OCI-LY7 (cell line): ENCODE results near the gene GLTP. TPM values are rescaled to one million over a fixed set of nuclear protein-coding genes. Genes with fewer than 3 reads are reported as not detected.

Experiments used
- BruUV-seq: library from RNA; stranded (reverse); fragments of 400-500 nt; replicated peaks from 2 replicates; lab custom pipeline; 2021; lab: Mats Ljungman, UMichigan
- CTCF ChIA-PET: fragments of 300-600 bp; sonication (Branson Sonifier 250); formaldehyde crosslinking; loops from one replicate; lab custom pipeline; 2022; ENCODE audit warnings: antibody characterized with exemption; ENCODE audit not compliant: unreplicated experiment; lab: Charles Lee
- POLR2A ChIA-PET: fragments of 300-600 bp; sonication (Branson Sonifier 250); formaldehyde crosslinking; loops from one replicate; lab custom pipeline; 2022; ENCODE audit warnings: antibody characterized with exemption; lab: Charles Lee
- DNase-seq: peaks from one replicate; pipeline ENCODE4 v3.0.0-alpha.2; 2015; ENCODE audit warnings: low spot score
- H2AFZ ChIP-seq: fragments of 200-600 bp; sonication (generic), shearing (Covaris generic); 2 replicates; pipeline ENCODE4 v1.6.1; 2014; ENCODE audit warnings: mild to moderate bottlenecking, antibody characterized with exemption, low read length, moderate library complexity
- H3K27ac ChIP-seq: fragments of 200-600 bp; sonication (generic); 2 replicates; pipeline ENCODE4 v1.5.1; 2014; ENCODE audit warnings: mixed run types, low read depth, mild to moderate bottlenecking, moderate library complexity, low read length, inconsistent platforms; ENCODE audit not compliant: poor library complexity, severe bottlenecking
- H3K36me3 ChIP-seq: fragments of 200-600 bp; sonication (generic); 2 replicates; pipeline ENCODE4 v1.6.1; 2014; ENCODE audit warnings: mild to moderate bottlenecking, antibody characterized with exemption, low read length, moderate library complexity, mixed read lengths; ENCODE audit not compliant: insufficient read depth
- H3K4me1 ChIP-seq: fragments of 200-600 bp; sonication (generic); 2 replicates; pipeline ENCODE4 v1.5.1; 2014; ENCODE audit warnings: mild to moderate bottlenecking, low read length; ENCODE audit not compliant: insufficient read depth, poor library complexity, severe bottlenecking
- H3K4me2 ChIP-seq: fragments of 200-600 bp; sonication (generic); 2 replicates; pipeline ENCODE4 v1.6.1; 2014; ENCODE audit warnings: mild to moderate bottlenecking, low read length
- H3K4me3 ChIP-seq: fragments of 200-600 bp; sonication (generic); 2 replicates; pipeline ENCODE4 v1.5.1; 2014; ENCODE audit warnings: mild to moderate bottlenecking, low read depth, low read length; ENCODE audit not compliant: poor library complexity, severe bottlenecking
- H3K79me2 ChIP-seq: fragments of 200-600 bp; sonication (generic); 2 replicates; pipeline ENCODE4 v1.6.1; 2016; ENCODE audit warnings: low read depth, mild to moderate bottlenecking, low read length, moderate library complexity, mixed read lengths; ENCODE audit not compliant: insufficient read depth
- H3K9me2 ChIP-seq: fragments of 200-600 bp; sonication (generic); 2 replicates; pipeline ENCODE4 v1.6.1; 2016; ENCODE audit warnings: mild to moderate bottlenecking, low read length, mixed read lengths; ENCODE audit not compliant: insufficient read depth
- H3K9me3 ChIP-seq: fragments of 200-600 bp; sonication (generic); 2 replicates; pipeline ENCODE4 v1.6.1; 2014; ENCODE audit warnings: mild to moderate bottlenecking, mixed run types, low read length, mixed read lengths
- H4K20me1 ChIP-seq: fragments of 200-600 bp; sonication (generic); 2 replicates; pipeline ENCODE4 v1.6.1; 2014; ENCODE audit warnings: mild to moderate bottlenecking, antibody characterized with exemption, low read length, moderate library complexity, mixed read lengths; ENCODE audit not compliant: insufficient read depth
- EZH2phosphoT487 ChIP-seq: fragments of 200-600 bp; sonication (generic); IDR thresholded peaks from 2 replicates; pipeline ENCODE4 v1.6.1; 2018; ENCODE audit warnings: low read depth, borderline replicate concordance, mild to moderate bottlenecking, mixed run types, antibody characterized with exemption, low read length, moderate library complexity, mixed read lengths
- intact Hi-C: fragments of 100-400 bp; cut with micrococcal nuclease; formaldehyde crosslinking; loops from one replicate; pipeline ENCODE4 v1.10.0; 2022; ENCODE audit not compliant: unreplicated experiment
- total RNA-seq, 2 experiments: library from RNA; depleted of rRNA in 1 of 2; stranded (reverse); fragments of >200 nt in 1 of 2; shearing (Covaris generic) in 1 of 2; gene quantifications; 2 replicates each; pipeline ENCODE4 v1.2.3, GENCODE V29; 2014 to 2022
- TF ChIP-seq, protein P1 (sequence below): fragments of 200-600 bp; sonication (generic); conservative IDR thresholded peaks from 2 replicates; pipeline ENCODE4 v1.5.1; 2014; ENCODE audit warnings: mild to moderate bottlenecking, antibody characterized with exemption, low read length, moderate library complexity, mixed read lengths

GLTP gene
- total RNA-seq, 2 experiments from 2014 or later, result 24.0 to 27.3 TPM

DNA sequence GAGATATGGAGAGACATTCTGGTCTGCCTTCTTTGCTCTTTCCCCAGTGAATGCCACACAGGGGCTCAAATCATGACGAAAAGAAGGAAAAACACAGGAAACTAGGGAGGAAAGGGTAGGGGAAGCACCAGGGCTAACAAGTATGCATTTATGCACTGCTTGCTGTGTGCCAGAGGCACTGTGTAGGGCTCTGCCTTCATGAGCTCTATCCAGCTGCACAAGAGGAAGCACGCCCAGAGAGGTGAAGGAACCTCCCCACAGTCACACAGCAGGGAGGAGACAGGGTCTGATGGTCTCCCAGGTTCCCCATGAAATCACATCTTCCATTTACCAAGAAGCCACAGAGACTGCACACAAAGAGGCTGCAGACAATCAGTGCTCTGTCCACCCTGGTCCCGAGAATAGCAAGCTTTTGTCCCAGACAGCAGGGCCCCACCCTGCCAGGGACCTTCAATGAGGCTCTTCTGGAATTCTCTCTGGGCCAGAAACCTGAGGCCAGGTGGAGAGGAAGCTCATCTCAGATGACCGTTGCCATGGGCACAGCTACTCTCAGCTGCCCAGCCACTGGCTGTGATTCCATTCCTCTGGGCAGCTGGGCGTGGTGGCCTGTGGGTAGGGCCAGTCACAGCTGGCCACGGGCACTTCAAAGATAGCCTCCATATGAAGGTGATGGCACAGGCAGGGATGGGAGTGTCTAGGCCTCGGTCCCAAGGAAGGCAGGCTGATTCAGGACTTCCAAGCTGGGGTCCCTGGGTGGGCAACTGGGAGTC is 39.9 kb downstream of the GLTP start:
- POLR2A ChIA-PET, result no interaction called here
- CTCF ChIA-PET, result interaction anchor here (0.6 to 0.9 kb wide), 2 partner anchors 35 to 69 kb away, joined by 3 read pairs; no protein-coding TSS in a partner anchor
- Histone ChIP-seq H3K4me2 (no peak overlapping the region), H2AFZ (no peak overlapping the region), H3K9me2 (no peaks in the 10 kb centered on the region), H3K9me3 (no peaks in the 10 kb centered on the region), H3K4me1 (peaks cover 6% of the 10 kb centered on the region), H3K27ac (no peak overlapping the region), H3K79me2 (no peaks in the 10 kb centered on the region), H4K20me1 (no peaks in the 10 kb centered on the region), H3K4me3 (no peak overlapping the region), H3K36me3 (no peaks in the 10 kb centered on the region)
- no TSS peak for BruUV-seq
- intact Hi-C loops, result no loop called here
- TF ChIP-seq EZH2phosphoT487, result no peak
- TF ChIP-seq, protein P1, sequence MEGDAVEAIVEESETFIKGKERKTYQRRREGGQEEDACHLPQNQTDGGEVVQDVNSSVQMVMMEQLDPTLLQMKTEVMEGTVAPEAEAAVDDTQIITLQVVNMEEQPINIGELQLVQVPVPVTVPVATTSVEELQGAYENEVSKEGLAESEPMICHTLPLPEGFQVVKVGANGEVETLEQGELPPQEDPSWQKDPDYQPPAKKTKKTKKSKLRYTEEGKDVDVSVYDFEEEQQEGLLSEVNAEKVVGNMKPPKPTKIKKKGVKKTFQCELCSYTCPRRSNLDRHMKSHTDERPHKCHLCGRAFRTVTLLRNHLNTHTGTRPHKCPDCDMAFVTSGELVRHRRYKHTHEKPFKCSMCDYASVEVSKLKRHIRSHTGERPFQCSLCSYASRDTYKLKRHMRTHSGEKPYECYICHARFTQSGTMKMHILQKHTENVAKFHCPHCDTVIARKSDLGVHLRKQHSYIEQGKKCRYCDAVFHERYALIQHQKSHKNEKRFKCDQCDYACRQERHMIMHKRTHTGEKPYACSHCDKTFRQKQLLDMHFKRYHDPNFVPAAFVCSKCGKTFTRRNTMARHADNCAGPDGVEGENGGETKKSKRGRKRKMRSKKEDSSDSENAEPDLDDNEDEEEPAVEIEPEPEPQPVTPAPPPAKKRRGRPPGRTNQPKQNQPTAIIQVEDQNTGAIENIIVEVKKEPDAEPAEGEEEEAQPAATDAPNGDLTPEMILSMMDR, result no peak
- DNase-seq, result no peak

DNA sequence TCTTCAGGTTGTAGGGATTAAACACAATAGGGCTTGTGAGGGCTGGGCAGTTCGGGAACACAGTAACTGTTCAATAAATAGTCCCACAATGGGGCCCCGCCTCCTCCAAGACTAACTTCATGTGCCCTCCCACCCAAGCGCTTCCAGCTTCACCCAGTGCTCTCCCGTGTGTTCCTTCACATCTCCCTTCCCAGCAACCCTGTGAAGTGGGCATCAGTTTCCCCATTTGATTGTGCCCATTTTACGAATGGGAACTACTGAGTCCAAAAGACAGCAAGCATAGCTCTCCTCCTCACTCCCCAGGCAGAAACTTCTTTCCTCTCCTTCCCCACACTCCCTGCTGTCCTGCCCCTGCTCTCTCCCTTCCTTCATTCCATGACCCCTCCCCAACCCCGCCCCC is 40.9 kb downstream of the GLTP start:
- ChIA-PET CTCF (no interaction called here), POLR2A (interaction anchor here (0.6 kb wide), 1 partner anchor 49 kb away, joined by 10 read pairs; no protein-coding TSS in a partner anchor)
- Histone ChIP-seq H3K9me3 (no peaks in the 10 kb centered on the region), H3K4me2 (no peak overlapping the region), H3K4me1 (no peaks in the 10 kb centered on the region), H3K79me2 (no peaks in the 10 kb centered on the region), H3K36me3 (no peaks in the 10 kb centered on the region), H3K4me3 (no peak overlapping the region), H3K27ac (no peak overlapping the region), H3K9me2 (no peaks in the 10 kb centered on the region), H2AFZ (no peak overlapping the region), H4K20me1 (no peaks in the 10 kb centered on the region)
- TF ChIP-seq, protein P1, result no peak
- no peak for TF ChIP-seq EZH2phosphoT487
- intact Hi-C loops, result no loop called here
- no peak for DNase-seq
- no TSS peak for BruUV-seq

DNA sequence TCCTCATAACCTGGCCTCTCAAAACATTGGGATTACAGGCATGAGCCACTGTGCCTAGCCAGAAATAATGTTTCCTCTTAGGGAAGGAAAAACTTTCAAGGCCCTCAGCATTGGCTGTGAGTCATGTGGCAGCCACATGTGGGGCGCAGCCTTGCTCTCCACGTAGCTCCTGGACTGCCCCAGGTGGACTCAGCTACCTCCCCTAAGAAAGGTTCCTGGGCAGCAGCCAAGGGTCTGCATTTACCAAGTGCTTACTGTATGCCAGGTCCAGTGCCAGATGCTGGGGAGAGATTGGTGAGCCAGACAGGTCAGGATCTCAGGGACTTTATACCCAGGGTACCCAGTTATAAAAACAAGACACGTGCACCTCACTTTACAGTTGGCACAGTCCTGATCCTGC is 43.4 kb downstream of the GLTP start:
- H3K4me2 ChIP-seq, result no peak overlapping the region
- no peaks in the 10 kb centered on the region for H3K9me2 ChIP-seq
- BruUV-seq, result no TSS peak
- intact Hi-C loops, result no loop called here
- no peaks in the 10 kb centered on the region for H4K20me1 ChIP-seq
- no peaks in the 10 kb centered on the region for H3K9me3 ChIP-seq
- H2AFZ ChIP-seq, result no peak overlapping the region
- H3K27ac ChIP-seq, result no peak overlapping the region
- H3K4me1 ChIP-seq, result no peaks in the 10 kb centered on the region
- no peak for TF ChIP-seq EZH2phosphoT487
- TF ChIP-seq, protein P1, result no peak
- H3K4me3 ChIP-seq, result no peak overlapping the region
- H3K79me2 ChIP-seq, result no peaks in the 10 kb centered on the region
- DNase-seq, result no peak
- ChIA-PET CTCF (no interaction called here), POLR2A (interaction anchor here (0.6 kb wide), 1 partner anchor 13 kb away, joined by 4 read pairs; no protein-coding TSS in a partner anchor)
- no peaks in the 10 kb centered on the region for H3K36me3 ChIP-seq
